LNCaP clone FGC (cell line): ENCODE measurements around the gene DLGAP3.

Experiments used
- DNase-seq: peaks from one replicate; pipeline ENCODE4 v3.0.0-alpha.2; 2011; ENCODE audit warnings: low read depth
- H3K4me3 ChIP-seq: 2 replicates; pipeline ENCODE4 v1.5.1; 2011; ENCODE audit warnings: mild to moderate bottlenecking, low read depth, low read length, control low read depth
- CTCF ChIP-seq: IDR thresholded peaks from 2 replicates; pipeline ENCODE4 v1.5.1; 2012; ENCODE audit warnings: mild to moderate bottlenecking; ENCODE audit not compliant: control insufficient read depth, insufficient read depth; ENCODE audit errors: extremely low read depth

The DLGAP3 gene

DNA sequence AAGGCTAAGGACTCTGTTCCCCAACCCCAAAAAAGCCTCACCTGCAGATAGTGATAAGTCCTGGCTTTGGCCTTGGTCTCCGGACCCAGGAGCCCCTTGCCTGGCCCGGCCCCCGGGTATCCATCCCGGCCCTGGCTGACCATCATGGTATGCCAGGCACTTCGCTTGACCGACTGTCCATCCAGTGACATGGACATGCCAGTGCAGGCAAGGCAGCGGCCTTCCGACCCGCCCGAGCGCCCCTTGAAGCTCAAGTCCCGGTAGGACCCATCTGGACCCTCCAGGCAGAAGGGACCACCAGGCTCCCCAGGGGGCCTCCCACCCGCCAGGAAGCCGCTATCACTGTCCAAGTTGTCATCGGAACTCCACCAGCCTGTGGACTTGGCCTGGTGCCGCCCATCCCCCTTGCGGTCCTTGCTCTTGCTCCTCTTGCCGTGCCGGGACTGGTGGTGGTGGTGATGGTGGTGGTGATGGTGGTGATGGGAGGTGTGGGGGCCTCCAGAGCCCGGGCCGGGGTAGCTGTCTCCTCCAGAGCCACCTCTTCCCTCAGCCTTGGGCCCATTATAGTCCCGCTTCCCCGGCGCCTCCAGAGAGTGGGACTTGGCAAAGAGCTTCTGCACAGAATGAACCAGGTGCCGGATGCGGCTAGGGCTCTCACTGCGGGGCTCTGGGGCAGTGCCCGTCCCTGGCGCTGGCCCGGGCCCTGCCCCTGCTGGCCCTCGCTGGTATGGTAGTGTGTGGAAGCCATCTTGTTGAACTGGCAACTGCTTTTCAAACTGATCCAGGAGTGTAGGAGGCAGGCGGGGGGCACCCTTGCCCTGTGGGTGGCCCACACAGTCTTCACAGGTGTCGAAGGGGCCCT, 25.0 kb downstream of the DLGAP3 start:
- TF ChIP-seq CTCF = no peak
- H3K4me3 ChIP-seq = no peak overlapping the region
- no peak for DNase-seq

- H3K4me3 ChIP-seq = no peak overlapping the region
- no peak for TF ChIP-seq CTCF
- DNase-seq = no peak
These were observed 27.5 kb downstream of the DLGAP3 start for GRCh38 chr1:34901919-34902318.

GRCh38 chr1:34900775-34901502, 28.5 kb downstream of the DLGAP3 start:
- no peak overlapping the region for H3K4me3 ChIP-seq
- no peak for TF ChIP-seq CTCF
- DNase-seq = no peak

DNA sequence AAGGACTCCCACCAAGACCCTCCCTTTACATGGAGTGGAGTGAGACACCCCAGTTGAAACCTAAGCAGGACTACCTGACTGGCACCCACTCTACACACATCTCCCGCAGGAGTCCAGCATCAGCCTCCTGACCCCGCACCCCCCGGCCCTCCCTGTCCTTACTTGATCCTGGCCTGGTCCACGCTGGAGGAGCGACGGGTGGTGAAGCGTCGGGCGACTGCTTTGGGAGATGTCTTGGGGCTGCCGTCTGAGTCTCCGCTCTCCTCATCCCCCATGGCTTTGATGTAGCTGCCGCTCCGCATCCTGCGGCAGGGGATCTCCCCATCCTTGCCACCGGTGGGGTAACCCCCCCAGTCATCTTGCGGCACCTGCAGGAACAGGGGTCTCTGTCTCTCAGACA, 29.5 kb downstream of the DLGAP3 start:
- H3K4me3 ChIP-seq = no peak overlapping the region
- no peak for TF ChIP-seq CTCF
- no peak for DNase-seq

GRCh38 chr1:34899471-34899870, 30.0 kb downstream of the DLGAP3 start:
- no peak for TF ChIP-seq CTCF
- no peak for DNase-seq
- no peak overlapping the region for H3K4me3 ChIP-seq

DNA sequence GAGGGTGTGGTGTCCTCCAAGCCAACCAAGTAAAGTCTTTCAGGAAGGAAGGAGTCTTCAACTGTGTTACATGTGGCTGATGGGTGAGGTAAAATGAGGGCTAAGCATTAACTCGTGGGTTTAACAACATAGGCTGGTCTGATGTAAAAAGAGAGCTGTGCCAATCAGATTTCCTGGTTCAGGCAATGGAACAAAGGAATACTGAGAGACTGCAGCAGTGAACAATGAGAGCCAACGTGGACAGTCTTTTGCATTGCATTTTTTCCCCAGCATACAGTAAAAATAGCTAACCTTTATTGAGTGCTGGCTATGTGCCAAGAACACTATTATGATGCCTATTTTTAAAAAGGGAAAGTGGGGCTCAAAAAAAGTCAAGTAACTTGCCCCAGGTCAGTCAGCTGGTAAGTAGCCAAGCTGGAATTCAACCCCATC, 31.1 kb downstream of the DLGAP3 start:
- no peak for TF ChIP-seq CTCF
- no peak overlapping the region for H3K4me3 ChIP-seq
- no peak for DNase-seq
